ENCODE results near the gene PFKFB2. TPM values are rescaled to one million over a fixed set of nuclear protein-coding genes. Genes with fewer than 3 reads are reported as not detected.

The PFKFB2 gene
- total RNA-seq, 2 experiments from 2014 or later, result 3.2 to 4.0 TPM

DNA sequence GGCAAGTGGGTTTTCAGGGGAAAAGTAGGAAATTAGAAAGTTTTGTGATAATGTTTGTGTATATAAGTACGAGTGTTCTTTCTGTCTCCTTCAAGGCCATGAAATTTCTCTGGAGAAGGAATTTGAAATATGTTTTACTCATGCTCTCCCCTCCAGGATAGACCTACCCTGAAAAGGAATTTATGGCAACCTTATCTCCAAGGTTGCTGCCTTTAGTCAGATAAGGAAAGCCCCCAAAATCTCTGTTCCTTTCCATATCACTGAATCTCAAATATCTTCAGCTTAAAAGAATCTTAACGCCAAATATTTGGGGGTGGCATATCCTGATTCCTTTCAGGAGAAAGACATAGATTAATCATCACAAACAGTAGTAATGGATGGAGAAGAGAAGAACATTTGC, 35.1 kb downstream of the PFKFB2 start:
- ChIA-PET CTCF (interaction anchor here (1.8 kb wide), 1 partner anchor 317 kb away, joined by 9 read pairs; no protein-coding TSS in a partner anchor), POLR2A (interaction anchor here (1.3 kb wide), 1 partner anchor 9 kb away, joined by 3 read pairs; no protein-coding TSS in a partner anchor)
- Histone ChIP-seq H3K27me3 (ENCODE audit: control insufficient read depth in 1 of 2, insufficient read depth in 2 of 2, low read length in 2 of 2) (no peaks in the 10 kb centered on the region), H3K27ac (ENCODE audit: low read depth in 1 of 2, low read length in 2 of 2) (no peak overlapping the region), H3K4me3 (ENCODE audit: low read length) (no peak overlapping the region), H3K4me1 (ENCODE audit: insufficient read depth, low read length) (peaks cover 13% of the 10 kb centered on the region), H3K36me3 (ENCODE audit: insufficient read depth, low read length) (no peaks in the 10 kb centered on the region), H3K9me3 (ENCODE audit: control insufficient read depth in 1 of 2, insufficient read depth in 1 of 2, low read length in 2 of 2) (no peaks in the 10 kb centered on the region)
- DNase-seq (no peak), ATAC-seq (ENCODE audit: poor library complexity) (no peak)
- peaks cover 17% of the 10 kb centered on the region for H3K27me3 Mint-ChIP-seq
- no peak overlapping the region for H3K4me3 Mint-ChIP-seq
- no peaks in the 10 kb centered on the region for H3K36me3 Mint-ChIP-seq (ENCODE audit: low read depth)
- H3K9me3 Mint-ChIP-seq, result no peaks in the 10 kb centered on the region
- peaks cover 22% of the 10 kb centered on the region for H3K4me1 Mint-ChIP-seq (ENCODE audit: low read depth)
- TF ChIP-seq, protein P1, sequence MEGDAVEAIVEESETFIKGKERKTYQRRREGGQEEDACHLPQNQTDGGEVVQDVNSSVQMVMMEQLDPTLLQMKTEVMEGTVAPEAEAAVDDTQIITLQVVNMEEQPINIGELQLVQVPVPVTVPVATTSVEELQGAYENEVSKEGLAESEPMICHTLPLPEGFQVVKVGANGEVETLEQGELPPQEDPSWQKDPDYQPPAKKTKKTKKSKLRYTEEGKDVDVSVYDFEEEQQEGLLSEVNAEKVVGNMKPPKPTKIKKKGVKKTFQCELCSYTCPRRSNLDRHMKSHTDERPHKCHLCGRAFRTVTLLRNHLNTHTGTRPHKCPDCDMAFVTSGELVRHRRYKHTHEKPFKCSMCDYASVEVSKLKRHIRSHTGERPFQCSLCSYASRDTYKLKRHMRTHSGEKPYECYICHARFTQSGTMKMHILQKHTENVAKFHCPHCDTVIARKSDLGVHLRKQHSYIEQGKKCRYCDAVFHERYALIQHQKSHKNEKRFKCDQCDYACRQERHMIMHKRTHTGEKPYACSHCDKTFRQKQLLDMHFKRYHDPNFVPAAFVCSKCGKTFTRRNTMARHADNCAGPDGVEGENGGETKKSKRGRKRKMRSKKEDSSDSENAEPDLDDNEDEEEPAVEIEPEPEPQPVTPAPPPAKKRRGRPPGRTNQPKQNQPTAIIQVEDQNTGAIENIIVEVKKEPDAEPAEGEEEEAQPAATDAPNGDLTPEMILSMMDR (IDR thresholded peaks at IDR 0.05), result no peak
- intact Hi-C loops (cut with DNase I, micrococcal nuclease), result loop anchor here (5.0 to 10.0 kb wide), 2 partner anchors 94 to 237 kb away; partner anchors contain the start of gene CD55 (in 1 of the 2)
- H3K27ac Mint-ChIP-seq, result no peak overlapping the region

DNA sequence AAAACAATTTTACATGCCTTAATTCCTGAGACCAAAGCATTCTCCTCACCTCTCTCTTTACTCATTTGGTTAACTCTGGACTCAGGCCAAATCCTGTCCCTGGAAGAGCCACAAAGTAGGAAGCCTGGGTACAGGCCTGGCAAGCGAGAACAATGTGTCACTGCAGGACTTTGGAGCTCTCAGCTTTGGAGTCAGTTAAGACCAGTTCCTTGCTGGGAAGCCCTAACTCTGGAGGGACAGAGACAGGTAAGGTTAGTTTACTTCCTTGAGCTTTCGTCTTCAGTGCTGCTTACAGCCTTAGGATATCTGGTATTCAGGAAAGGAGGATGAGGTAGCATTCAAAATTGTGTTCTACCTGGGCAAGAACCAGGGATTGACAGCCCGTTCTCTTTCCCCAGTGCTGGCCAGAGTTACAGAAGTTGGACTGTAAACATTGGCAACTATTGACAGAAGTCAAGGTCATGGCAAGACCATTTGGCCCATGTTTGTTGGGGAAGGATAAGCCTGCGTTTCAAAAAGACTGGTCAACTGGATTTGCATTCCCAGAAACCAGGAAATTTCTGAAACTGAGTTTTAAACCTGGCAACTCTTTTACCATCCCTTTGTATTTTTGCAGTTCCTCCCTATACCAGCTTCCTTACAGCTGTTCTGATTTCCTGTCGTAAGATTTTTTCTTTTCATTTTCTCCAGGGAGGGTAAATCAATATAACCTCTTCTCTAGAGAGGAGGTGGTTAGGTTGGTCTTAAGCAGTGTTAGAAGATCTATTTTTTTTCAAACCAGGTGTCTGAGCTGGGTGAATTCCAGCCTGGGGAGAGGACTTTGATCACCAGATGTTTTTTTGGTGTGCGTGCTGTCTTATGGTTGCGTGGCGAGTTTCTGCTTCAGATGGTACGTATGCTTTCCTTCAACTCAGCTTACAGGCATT, 35.9 kb downstream of the PFKFB2 start, which contains the start of gene C4BPB:
C4BPB (plus strand) TSS at position 160 of the 926 bp plus-strand sequence; CDS start at position 832, 672 bp downstream.
- H3K9me3 ChIP-seq (ENCODE audit: control insufficient read depth in 1 of 2, insufficient read depth in 1 of 2, low read length in 2 of 2), result no peaks in the 10 kb centered on the region
- H3K27me3 ChIP-seq (ENCODE audit: control insufficient read depth in 1 of 2, insufficient read depth in 2 of 2, low read length in 2 of 2), result no peaks in the 10 kb centered on the region
- peaks cover 13% of the 10 kb centered on the region for H3K4me1 ChIP-seq (ENCODE audit: insufficient read depth, low read length)
- TF ChIP-seq, protein P1 (IDR thresholded peaks at IDR 0.05), result no peak
- H3K27ac ChIP-seq (ENCODE audit: low read depth in 1 of 2, low read length in 2 of 2), result no peak within 1 kb of the TSS
- no peaks in the 10 kb centered on the region for H3K36me3 Mint-ChIP-seq (ENCODE audit: low read depth)
- peaks cover 10% of the 10 kb centered on the region for H3K27me3 Mint-ChIP-seq
- POLR2A ChIA-PET, result interaction anchor here (0.8 to 1.3 kb wide), 4 partner anchors 9 to 248 kb away, joined by 3 to 5 read pairs (median 4); partner anchors contain the start of genes CD55 and PFKFB2
- ATAC-seq (ENCODE audit: poor library complexity) (peak; percentile 82), DNase-seq (peak in 5 of 14 experiments; percentile 5 to 78 (median 7))
- peak within 1 kb of the TSS; percentile 67 for H3K27ac Mint-ChIP-seq
- peak within 1 kb of the TSS; percentile 43 for H3K4me3 ChIP-seq (ENCODE audit: low read length)
- CTCF ChIA-PET, result interaction anchor here (0.8 to 1.8 kb wide), 3 partner anchors 39 to 410 kb away, joined by 3 to 9 read pairs (median 5); no protein-coding TSS in a partner anchor
- no peaks in the 10 kb centered on the region for H3K36me3 ChIP-seq (ENCODE audit: insufficient read depth, low read length)
- no peaks in the 10 kb centered on the region for H3K9me3 Mint-ChIP-seq
- intact Hi-C loops (cut with DNase I, micrococcal nuclease), result loop anchor here (5.0 to 10.0 kb wide), 2 partner anchors 93 to 236 kb away; partner anchors contain the start of gene CD55 (in 1 of the 2)
- peak within 1 kb of the TSS; percentile 85 for H3K4me3 Mint-ChIP-seq
- H3K4me1 Mint-ChIP-seq (ENCODE audit: low read depth), result peaks cover 22% of the 10 kb centered on the region

DNA sequence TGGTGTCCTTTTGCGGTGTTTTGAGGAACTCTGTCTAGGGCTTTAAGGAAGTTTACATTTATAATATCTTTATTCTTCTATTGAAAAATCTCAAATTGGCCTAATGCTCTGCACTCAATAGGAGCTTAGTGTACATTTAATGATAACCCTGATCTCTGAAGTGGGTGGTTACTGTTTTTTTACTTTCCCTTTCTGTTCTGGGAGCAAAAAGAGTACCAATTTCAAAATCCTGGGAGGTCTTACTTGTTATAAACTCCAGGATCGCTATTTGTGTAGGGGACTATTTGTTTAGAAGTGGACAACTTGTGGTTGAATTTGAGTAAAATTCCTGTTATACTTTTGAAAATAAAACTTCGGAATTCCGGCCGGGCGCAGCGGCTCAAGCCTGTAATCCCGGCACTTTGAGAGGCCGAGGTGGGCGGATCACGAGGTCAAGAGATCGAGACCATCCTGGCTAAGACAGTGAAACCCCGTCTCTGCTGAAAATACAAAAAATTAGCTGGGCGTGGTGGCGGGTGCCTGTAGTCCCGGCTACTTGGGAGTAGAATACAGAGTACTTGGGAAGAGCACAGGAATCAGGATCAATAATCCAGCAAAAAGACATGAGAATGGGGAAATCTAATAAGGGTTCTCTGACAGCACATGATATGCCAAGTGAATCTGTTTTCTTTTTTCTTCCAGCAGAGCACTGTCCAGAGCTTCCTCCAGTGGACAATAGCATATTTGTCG, 36.7 kb downstream of the PFKFB2 start:
- H3K4me1 Mint-ChIP-seq (ENCODE audit: low read depth), result peaks cover 18% of the 10 kb centered on the region
- DNase-seq (no peak), ATAC-seq (ENCODE audit: poor library complexity) (no peak)
- peak overlapping the region; percentile 85 for H3K4me3 Mint-ChIP-seq
- Histone ChIP-seq H3K4me3 (ENCODE audit: low read length) (peak overlapping the region; percentile 43), H3K9me3 (ENCODE audit: control insufficient read depth in 1 of 2, insufficient read depth in 1 of 2, low read length in 2 of 2) (no peaks in the 10 kb centered on the region), H3K27ac (ENCODE audit: low read depth in 1 of 2, low read length in 2 of 2) (no peak overlapping the region), H3K4me1 (ENCODE audit: insufficient read depth, low read length) (peaks cover 10% of the 10 kb centered on the region), H3K27me3 (ENCODE audit: control insufficient read depth in 1 of 2, insufficient read depth in 2 of 2, low read length in 2 of 2) (no peaks in the 10 kb centered on the region), H3K36me3 (ENCODE audit: insufficient read depth, low read length) (no peaks in the 10 kb centered on the region)
- intact Hi-C loops (cut with DNase I, micrococcal nuclease), result loop anchor here (5.0 to 10.0 kb wide), 2 partner anchors 93 to 235 kb away; partner anchors contain the start of gene CD55 (in 1 of the 2)
- no peaks in the 10 kb centered on the region for H3K36me3 Mint-ChIP-seq (ENCODE audit: low read depth)
- TF ChIP-seq, protein P1 (IDR thresholded peaks at IDR 0.05), result no peak
- H3K27ac Mint-ChIP-seq, result peak overlapping the region; percentile 67
- POLR2A ChIA-PET, result interaction anchor here (0.8 to 1.3 kb wide), 4 partner anchors 8 to 247 kb away, joined by 3 to 5 read pairs (median 4); partner anchors contain the start of genes CD55 and PFKFB2
- no peaks in the 10 kb centered on the region for H3K9me3 Mint-ChIP-seq
- peaks cover 6% of the 10 kb centered on the region for H3K27me3 Mint-ChIP-seq
- CTCF ChIA-PET, result interaction anchor here (0.8 to 1.8 kb wide), 3 partner anchors 40 to 409 kb away, joined by 3 to 9 read pairs (median 5); no protein-coding TSS in a partner anchor
